Measurements from ENCODE around the gene DPP3. TPM values are rescaled to one million over a fixed set of nuclear protein-coding genes. Genes with fewer than 3 reads are reported as not detected.

Gene DPP3
- total RNA-seq, 1 donor: 35.8 TPM

DNA sequence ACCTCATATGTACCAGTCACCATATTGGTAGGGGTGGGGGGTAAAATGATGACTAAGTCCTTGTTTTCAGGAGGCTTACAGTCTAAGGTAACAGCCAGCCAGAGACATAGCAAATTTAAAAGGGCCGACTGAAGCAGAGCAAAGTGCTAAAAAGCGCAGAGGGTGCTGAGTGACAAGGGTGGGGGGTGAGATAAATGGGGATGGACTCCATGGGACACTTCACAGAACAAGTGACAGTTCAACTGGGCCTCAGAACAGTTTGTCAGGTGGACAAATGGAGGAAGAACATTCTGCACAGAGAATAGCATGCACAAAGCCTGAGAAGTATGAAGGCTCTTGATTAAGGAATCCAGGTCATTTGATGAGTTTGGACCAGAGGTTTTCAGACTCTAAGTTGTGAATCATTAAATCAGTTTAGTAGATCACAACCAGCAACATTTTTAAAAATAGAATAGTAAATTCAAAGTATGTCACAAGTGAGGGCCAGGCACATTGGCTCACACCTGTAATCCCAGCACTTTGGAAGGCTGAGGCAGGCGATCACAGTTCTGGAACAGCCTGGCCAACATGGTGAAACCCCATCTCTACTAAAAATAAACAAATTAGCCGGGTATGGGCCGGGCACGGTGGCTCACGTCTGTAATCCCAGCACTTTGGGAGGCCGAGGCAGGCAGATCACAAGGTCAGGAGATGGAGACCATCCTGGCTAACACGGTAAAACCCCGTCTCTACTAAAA lies 44.2 kb downstream of the DPP3 start:
- Histone ChIP-seq H3K27me3 (ENCODE audit: insufficient read depth, low read length) (no peaks in the 10 kb centered on the region), H4K20me1 (ENCODE audit: insufficient read depth, low read length) (no peaks in the 10 kb centered on the region), H2AFZ (ENCODE audit: low read length) (no peak overlapping the region), H3K27ac (ENCODE audit: low read depth, low read length) (no peak overlapping the region), H3K9me3 (ENCODE audit: low read depth, low read length) (no peaks in the 10 kb centered on the region), H3K36me3 (ENCODE audit: insufficient read depth, low read length) (peaks cover 32% of the 10 kb centered on the region), H3K79me2 (ENCODE audit: insufficient read depth, low read length) (no peaks in the 10 kb centered on the region), H3K4me2 (ENCODE audit: insufficient read depth, low read length) (no peak overlapping the region), H3K4me1 (ENCODE audit: insufficient read depth, low read length) (no peaks in the 10 kb centered on the region), H3K4me3 (ENCODE audit: insufficient read depth, low read length) (no peak overlapping the region)
- TF ChIP-seq, protein P1, sequence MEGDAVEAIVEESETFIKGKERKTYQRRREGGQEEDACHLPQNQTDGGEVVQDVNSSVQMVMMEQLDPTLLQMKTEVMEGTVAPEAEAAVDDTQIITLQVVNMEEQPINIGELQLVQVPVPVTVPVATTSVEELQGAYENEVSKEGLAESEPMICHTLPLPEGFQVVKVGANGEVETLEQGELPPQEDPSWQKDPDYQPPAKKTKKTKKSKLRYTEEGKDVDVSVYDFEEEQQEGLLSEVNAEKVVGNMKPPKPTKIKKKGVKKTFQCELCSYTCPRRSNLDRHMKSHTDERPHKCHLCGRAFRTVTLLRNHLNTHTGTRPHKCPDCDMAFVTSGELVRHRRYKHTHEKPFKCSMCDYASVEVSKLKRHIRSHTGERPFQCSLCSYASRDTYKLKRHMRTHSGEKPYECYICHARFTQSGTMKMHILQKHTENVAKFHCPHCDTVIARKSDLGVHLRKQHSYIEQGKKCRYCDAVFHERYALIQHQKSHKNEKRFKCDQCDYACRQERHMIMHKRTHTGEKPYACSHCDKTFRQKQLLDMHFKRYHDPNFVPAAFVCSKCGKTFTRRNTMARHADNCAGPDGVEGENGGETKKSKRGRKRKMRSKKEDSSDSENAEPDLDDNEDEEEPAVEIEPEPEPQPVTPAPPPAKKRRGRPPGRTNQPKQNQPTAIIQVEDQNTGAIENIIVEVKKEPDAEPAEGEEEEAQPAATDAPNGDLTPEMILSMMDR (IDR thresholded peaks at IDR 0.05; ENCODE audit: extremely low read depth, low read depth, low read length): no peak
- peak; percentile 77 for DNase-seq (ENCODE audit: insufficient read length, low spot score, missing footprints)

DNA sequence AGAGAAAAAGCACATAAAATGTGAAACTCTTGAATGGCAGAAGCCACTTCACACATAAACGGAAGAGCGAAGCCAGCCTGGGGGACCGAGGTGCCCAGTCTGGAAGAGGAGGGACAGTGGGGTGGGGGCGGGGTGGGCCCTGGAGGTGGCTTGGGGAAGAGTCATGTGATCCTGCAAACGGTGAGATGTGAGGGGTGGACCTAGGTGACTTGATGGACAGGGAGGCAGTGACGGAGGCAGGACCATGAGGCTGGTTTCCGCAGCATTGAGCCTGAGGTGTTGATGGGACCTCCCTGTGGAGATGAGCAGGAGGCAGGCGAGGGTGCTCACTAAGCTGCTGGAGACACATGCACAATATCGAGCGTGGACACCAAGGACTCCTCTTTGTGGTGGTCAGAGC lies 48.8 kb downstream of the DPP3 start:
- Histone ChIP-seq H3K27ac (ENCODE audit: low read depth, low read length) (no peak overlapping the region), H3K27me3 (ENCODE audit: insufficient read depth, low read length) (no peaks in the 10 kb centered on the region)
- TF ChIP-seq, protein P1 (IDR thresholded peaks at IDR 0.05; ENCODE audit: extremely low read depth, low read depth, low read length): no peak

DNA sequence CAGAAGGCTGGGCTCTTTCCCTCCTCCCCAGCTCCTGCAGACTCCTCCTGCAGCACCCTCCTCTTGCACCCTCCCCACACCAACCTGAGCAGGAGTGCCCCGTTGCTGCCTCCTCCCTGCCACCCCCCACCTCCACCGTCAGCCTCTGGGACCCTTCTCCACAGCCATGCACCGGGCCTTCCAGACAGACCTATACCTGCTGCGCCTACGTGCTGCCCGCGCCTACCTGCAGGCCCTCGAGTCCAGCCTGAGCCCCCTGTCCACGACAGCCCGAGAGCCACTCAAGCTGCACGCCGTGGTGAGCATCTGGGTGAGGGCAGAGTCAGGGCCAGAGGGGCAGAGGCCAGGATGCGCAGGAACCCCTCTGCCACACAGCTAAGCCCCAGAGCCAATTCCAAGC lies 49.4 kb downstream of the DPP3 start:
- Histone ChIP-seq H3K4me1 (ENCODE audit: insufficient read depth, low read length) (no peaks in the 10 kb centered on the region), H3K9me3 (ENCODE audit: low read depth, low read length) (no peaks in the 10 kb centered on the region), H3K36me3 (ENCODE audit: insufficient read depth, low read length) (no peaks in the 10 kb centered on the region), H4K20me1 (ENCODE audit: insufficient read depth, low read length) (no peaks in the 10 kb centered on the region), H3K27me3 (ENCODE audit: insufficient read depth, low read length) (no peaks in the 10 kb centered on the region), H3K4me2 (ENCODE audit: insufficient read depth, low read length) (no peak overlapping the region), H2AFZ (ENCODE audit: low read length) (no peak overlapping the region), H3K27ac (ENCODE audit: low read depth, low read length) (no peak overlapping the region), H3K79me2 (ENCODE audit: insufficient read depth, low read length) (no peaks in the 10 kb centered on the region), H3K4me3 (ENCODE audit: insufficient read depth, low read length) (no peak overlapping the region)
- DNase-seq (ENCODE audit: insufficient read length, low spot score, missing footprints): peak; percentile 0
- TF ChIP-seq, protein P1 (IDR thresholded peaks at IDR 0.05; ENCODE audit: extremely low read depth, low read depth, low read length): no peak

More for the DNA sequence above, 48.8 kb downstream of the DPP3 start:
- Histone ChIP-seq H3K4me3 (ENCODE audit: insufficient read depth, low read length) (no peak overlapping the region), H2AFZ (ENCODE audit: low read length) (no peak overlapping the region), H3K36me3 (ENCODE audit: insufficient read depth, low read length) (no peaks in the 10 kb centered on the region), H3K79me2 (ENCODE audit: insufficient read depth, low read length) (no peaks in the 10 kb centered on the region), H3K4me1 (ENCODE audit: insufficient read depth, low read length) (no peaks in the 10 kb centered on the region), H4K20me1 (ENCODE audit: insufficient read depth, low read length) (no peaks in the 10 kb centered on the region), H3K9me3 (ENCODE audit: low read depth, low read length) (no peaks in the 10 kb centered on the region), H3K4me2 (ENCODE audit: insufficient read depth, low read length) (no peak overlapping the region)
- DNase-seq (ENCODE audit: insufficient read length, low spot score, missing footprints): peak; percentile 26

DNA sequence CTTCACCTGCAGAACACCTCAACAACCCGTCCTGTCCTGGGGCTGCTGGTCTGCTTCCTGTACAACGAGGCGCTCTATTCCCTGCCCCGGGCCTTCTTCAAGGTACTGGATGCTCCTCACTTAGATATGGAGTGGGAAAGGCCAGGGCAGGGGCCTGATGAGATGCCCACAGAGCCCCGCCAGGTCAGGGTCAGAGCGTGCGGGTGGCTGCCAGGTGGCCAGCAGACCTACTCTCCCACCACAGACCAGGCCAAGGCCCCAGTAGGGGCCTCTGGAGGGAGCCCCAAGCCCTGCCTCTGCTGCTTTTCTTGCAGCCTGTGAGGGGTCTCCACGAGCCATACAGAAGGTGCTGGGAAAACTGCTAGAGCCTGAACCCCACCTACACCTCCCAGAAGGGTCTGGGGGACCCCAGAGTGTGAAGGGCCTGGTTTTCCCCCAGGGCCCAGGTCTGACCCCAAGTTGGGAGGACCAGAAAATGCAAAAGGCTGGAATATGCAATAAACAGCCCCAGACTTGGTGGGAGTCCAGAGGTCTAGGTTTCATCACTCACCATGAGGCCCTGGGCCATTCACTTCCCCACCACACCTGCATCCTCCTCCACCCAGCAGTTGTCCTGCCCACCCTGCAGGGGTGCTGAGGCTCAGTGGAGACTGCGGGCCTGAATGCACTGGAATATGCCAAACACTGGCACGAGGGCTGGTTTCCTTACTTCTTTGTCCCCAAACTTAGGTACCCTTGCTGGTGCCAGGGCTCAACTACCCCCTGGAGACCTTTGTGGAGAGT lies 50.9 kb downstream of the DPP3 start:
- no peaks in the 10 kb centered on the region for H3K27me3 ChIP-seq (ENCODE audit: insufficient read depth, low read length)
- H3K27ac ChIP-seq (ENCODE audit: low read depth, low read length): no peak overlapping the region
- DNase-seq (ENCODE audit: insufficient read length, low spot score, missing footprints): peak; percentile 30
- no peaks in the 10 kb centered on the region for H3K4me1 ChIP-seq (ENCODE audit: insufficient read depth, low read length)
- TF ChIP-seq, protein P1 (IDR thresholded peaks at IDR 0.05; ENCODE audit: extremely low read depth, low read depth, low read length): no peak
- no peak overlapping the region for H3K4me3 ChIP-seq (ENCODE audit: insufficient read depth, low read length)
- no peaks in the 10 kb centered on the region for H3K79me2 ChIP-seq (ENCODE audit: insufficient read depth, low read length)
- no peaks in the 10 kb centered on the region for H4K20me1 ChIP-seq (ENCODE audit: insufficient read depth, low read length)
- peaks cover 7% of the 10 kb centered on the region for H3K36me3 ChIP-seq (ENCODE audit: insufficient read depth, low read length)
- H2AFZ ChIP-seq (ENCODE audit: low read length): no peak overlapping the region
- no peak overlapping the region for H3K4me2 ChIP-seq (ENCODE audit: insufficient read depth, low read length)
- no peaks in the 10 kb centered on the region for H3K9me3 ChIP-seq (ENCODE audit: low read depth, low read length)
